ENCODE results near the gene FAM161B. TPM values are rescaled to one million over a fixed set of nuclear protein-coding genes. Genes with fewer than 3 reads are reported as not detected.

The FAM161B gene
- total RNA-seq, 2 donors from 2014 or later, result 1.7 to 3.2 TPM

Other genes starting within 250 kb of the FAM161B start
- gene PNMA1, start 235.7 kb downstream of the FAM161B start, total RNA-seq, result 10 to 100 TPM; 37.3 to 41.2 TPM
- 10 to 100 TPM in 1 of 2 donors, 1 to 10 TPM in 1; 4.1 to 10.3 TPM for gene PTGR2, start 98.3 kb downstream of the FAM161B start, total RNA-seq
- 10 to 100 TPM; 60.5 to 63.1 TPM for gene ZNF410, start 63.2 kb downstream of the FAM161B start, total RNA-seq
- 10 to 100 TPM; 20.6 to 22.6 TPM for gene COQ6, start 208 bp upstream of the FAM161B start, total RNA-seq
- gene ENTPD5, start 69.2 kb upstream of the FAM161B start, total RNA-seq, result 10 to 100 TPM in 1 of 2 donors, 1 to 10 TPM in 1; 5.6 to 10.4 TPM
- 1 to 10 TPM in 1 of 2 donors, under 1 TPM in 1; 0.91 to 1.2 TPM for gene BBOF1, start 69.3 kb upstream of the FAM161B start, total RNA-seq
- 10 to 100 TPM; 12.3 to 27.2 TPM for gene ALDH6A1, start 134.4 kb upstream of the FAM161B start, total RNA-seq
- 10 to 100 TPM; 15.4 to 19.7 TPM for gene LIN52, start 134.9 kb upstream of the FAM161B start, total RNA-seq

Data from activated T-helper 17 cell treated with anti-CD3 and anti-CD28 coated beads, Interleukin-2, amount 50 U/mL, for 72 hours (primary cell).